ENCODE data around the gene B9D2. TPM values are rescaled to one million over a fixed set of nuclear protein-coding genes. Genes with fewer than 3 reads are reported as not detected.

B9D2 gene
- total and polyA plus RNA-seq, 2 of the 4 experiments (the other 2 are of a cell fraction): 6.1 to 9.7 TPM

DNA sequence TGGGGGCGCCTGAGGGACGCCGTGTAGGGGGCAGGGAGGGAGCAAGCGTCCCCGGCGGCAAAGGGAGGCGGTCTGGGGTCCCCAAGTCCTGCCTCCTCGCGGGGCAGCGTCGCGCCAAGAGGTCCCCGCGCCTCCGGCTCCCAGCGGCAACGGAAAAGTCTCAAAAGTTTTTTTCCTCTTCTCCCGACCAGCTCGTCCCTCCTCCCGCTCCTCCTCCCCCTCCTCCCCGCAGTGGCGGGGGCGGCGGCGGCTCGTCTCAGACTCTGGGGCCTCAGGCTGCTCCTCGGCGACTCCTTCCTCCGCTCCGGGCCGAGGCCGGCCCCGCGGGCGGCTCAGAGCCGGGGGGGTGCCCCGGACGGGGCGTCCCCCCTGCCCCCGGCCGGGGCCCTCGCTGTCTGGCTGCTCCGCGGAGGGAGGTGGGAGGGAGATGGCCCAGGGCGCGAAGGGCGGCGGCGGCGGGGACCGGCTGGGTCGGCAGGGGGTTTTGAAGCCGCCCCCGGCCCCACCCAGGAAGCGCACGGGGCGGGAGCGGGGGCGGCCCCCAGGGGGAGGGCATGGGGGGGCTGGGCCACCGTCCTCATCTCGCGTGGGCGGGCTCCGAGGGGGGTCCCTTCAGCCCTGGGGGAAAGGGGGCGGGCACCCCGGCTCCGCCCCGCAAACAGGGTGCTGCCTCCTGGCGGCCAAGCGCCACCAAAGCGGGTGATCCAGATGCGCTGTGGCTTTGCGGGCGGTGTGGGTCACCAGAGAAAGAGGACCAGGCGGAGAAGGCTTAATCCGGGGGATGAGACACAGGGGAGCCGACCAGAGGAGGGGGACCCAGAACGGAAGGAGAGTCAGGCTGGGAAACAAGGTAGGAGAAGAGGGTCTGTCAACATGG lies 10.2 kb downstream of the B9D2 start, which contains the start of gene TGFB1:
Gene TGFB1, minus strand, starts transcription at position 457 of the 877 bp plus-strand sequence. CDS start 878 bp downstream, outside the sequence.
- Histone ChIP-seq H3K14ac (replicated peaks; ENCODE audit: low read depth, low read length) (peak within 1 kb of the TSS; percentile 87), H3K4me3 (ENCODE audit: insufficient read depth, low read depth, low read length) (peak within 1 kb of the TSS; percentile 76), H4K91ac (ENCODE audit: insufficient read depth, low read depth, low read length) (peak within 1 kb of the TSS; percentile 71), H3K56ac (ENCODE audit: extremely low read depth, insufficient read depth, low read length) (peak within 1 kb of the TSS; percentile 72), H3K79me1 (ENCODE audit: low read depth in 1 of 2, low read length in 2 of 2) (peaks cover 14 to 47% of the 10 kb centered on the region in 2 experiments; a peak in 3 of 4 replicates), H2BK15ac (ENCODE audit: low read depth, low read length) (peak within 1 kb of the TSS; percentile 60; the same call in 1 of the 3 replicates), H2AFZ (replicated peaks; ENCODE audit: low read length, poor library complexity) (peak within 1 kb of the TSS; percentile 91), H4K8ac (ENCODE audit: low read depth in 2 of 2, low read length in 2 of 2) (peak within 1 kb of the TSS; percentile 49 to 87; a peak in 2 of 4 replicates), H3K9me3 (ENCODE audit: control insufficient read depth, insufficient read depth, low read length) (no peaks in the 10 kb centered on the region), H3K23ac (ENCODE audit: low read depth, low read length) (peak within 1 kb of the TSS; percentile 94; the same call in 1 of the 2 replicates), H2BK120ac (ENCODE audit: low read depth, low read length) (peak within 1 kb of the TSS; percentile 71), H3K9ac (ENCODE audit: low read depth, low read length) (peak within 1 kb of the TSS; percentile 90), H2BK20ac (ENCODE audit: low read depth, low read length) (no peak within 1 kb of the TSS; the same call in 1 of the 2 replicates), H3K4ac (ENCODE audit: low read depth, low read length) (peak within 1 kb of the TSS; percentile 95), H4K20me1 (ENCODE audit: insufficient read depth, low read length) (peaks cover 44% of the 10 kb centered on the region), H3K18ac (ENCODE audit: low read depth, low read length) (peak within 1 kb of the TSS; percentile 58), H3K4me2 (ENCODE audit: low read depth, low read length) (peak within 1 kb of the TSS; percentile 98), H4K5ac (ENCODE audit: low read depth, low read length) (peak within 1 kb of the TSS; percentile 47; the same call in 1 of the 2 replicates), H3K9me1 (ENCODE audit: insufficient read depth, low read length) (no peaks in the 10 kb centered on the region), H2AK5ac (ENCODE audit: low read depth, low read length) (peak within 1 kb of the TSS; percentile 86), H3K27me3 (ENCODE audit: control insufficient read depth, insufficient read depth, low read length) (no peaks in the 10 kb centered on the region), H3K4me1 (ENCODE audit: control insufficient read depth, insufficient read depth, low read length) (no peaks in the 10 kb centered on the region), H2AK9ac (replicated peaks; ENCODE audit: low read depth, low read length, poor library complexity) (peak within 1 kb of the TSS; percentile 98), H3K36me3 (ENCODE audit: control insufficient read depth, insufficient read depth, low read length) (no peaks in the 10 kb centered on the region), H2BK5ac (ENCODE audit: low read depth, low read length, poor library complexity, severe bottlenecking) (peak within 1 kb of the TSS; percentile 48), H3K27ac (ENCODE audit: insufficient read depth, low read length) (peak within 1 kb of the TSS; percentile 73)
- dilution Hi-C loops (cut with HindIII; ENCODE audit: low sequenced_read_pairs, unreplicated experiment): no loop called here
- CTCF ChIA-PET: interaction anchor here (1.0 kb wide), 1 partner anchor 11 kb away, joined by 3 read pairs; no protein-coding TSS in a partner anchor
- WGBS, 2 experiments (ENCODE audit: extremely low coverage in 2 of 2, insufficient read length in 1 of 2): 1% methylated on average over 23 of the region's 78 CpGs; no CpG with 5 or more reads in 1 of the 2 experiments
- DNase-seq: peak; percentile 87
- in situ Hi-C loops (cut with MboI; ENCODE audit: low sequenced_read_pairs): no loop called here
- intact Hi-C loops (cut with micrococcal nuclease): loop anchor here (1.0 to 5.0 kb wide), 3 partner anchors 44 to 149 kb away; partner anchors contain the start of genes BCKDHA, EXOSC5 and HNRNPUL1
- BruUV-seq (replicated peaks): TSS peak; percentile 97
- POLR2A ChIA-PET (ENCODE audit: unreplicated experiment): interaction anchor here (1.3 kb wide), 1 partner anchor 10 kb away, joined by 5 read pairs; the partner anchor contains the start of gene B9D2
- peak; percentile 78 for ATAC-seq (ENCODE audit: low read depth)
- peak; percentile 58 for TF ChIP-seq SMC3 (IDR thresholded peaks at IDR 0.05; ENCODE audit: low read depth, low read length)
- TF ChIP-seq MAFK (IDR thresholded peaks at IDR 0.05; ENCODE audit: low read depth, low read length): no peak
- TF ChIP-seq, protein P1, sequence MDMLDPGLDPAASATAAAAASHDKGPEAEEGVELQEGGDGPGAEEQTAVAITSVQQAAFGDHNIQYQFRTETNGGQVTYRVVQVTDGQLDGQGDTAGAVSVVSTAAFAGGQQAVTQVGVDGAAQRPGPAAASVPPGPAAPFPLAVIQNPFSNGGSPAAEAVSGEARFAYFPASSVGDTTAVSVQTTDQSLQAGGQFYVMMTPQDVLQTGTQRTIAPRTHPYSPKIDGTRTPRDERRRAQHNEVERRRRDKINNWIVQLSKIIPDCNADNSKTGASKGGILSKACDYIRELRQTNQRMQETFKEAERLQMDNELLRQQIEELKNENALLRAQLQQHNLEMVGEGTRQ (IDR thresholded peaks at IDR 0.05; ENCODE audit: low read depth, low read length): no peak
- peak; percentile 52 for TF ChIP-seq RAD21 (IDR thresholded peaks at IDR 0.05; ENCODE audit: low read length)
- TF ChIP-seq MAZ (IDR thresholded peaks at IDR 0.05; ENCODE audit: borderline replicate concordance, low read depth, low read length): peak; percentile 82
- no peak for TF ChIP-seq RFX5 (IDR thresholded peaks at IDR 0.05; ENCODE audit: low read depth, low read length)
- TF ChIP-seq, protein P2, sequence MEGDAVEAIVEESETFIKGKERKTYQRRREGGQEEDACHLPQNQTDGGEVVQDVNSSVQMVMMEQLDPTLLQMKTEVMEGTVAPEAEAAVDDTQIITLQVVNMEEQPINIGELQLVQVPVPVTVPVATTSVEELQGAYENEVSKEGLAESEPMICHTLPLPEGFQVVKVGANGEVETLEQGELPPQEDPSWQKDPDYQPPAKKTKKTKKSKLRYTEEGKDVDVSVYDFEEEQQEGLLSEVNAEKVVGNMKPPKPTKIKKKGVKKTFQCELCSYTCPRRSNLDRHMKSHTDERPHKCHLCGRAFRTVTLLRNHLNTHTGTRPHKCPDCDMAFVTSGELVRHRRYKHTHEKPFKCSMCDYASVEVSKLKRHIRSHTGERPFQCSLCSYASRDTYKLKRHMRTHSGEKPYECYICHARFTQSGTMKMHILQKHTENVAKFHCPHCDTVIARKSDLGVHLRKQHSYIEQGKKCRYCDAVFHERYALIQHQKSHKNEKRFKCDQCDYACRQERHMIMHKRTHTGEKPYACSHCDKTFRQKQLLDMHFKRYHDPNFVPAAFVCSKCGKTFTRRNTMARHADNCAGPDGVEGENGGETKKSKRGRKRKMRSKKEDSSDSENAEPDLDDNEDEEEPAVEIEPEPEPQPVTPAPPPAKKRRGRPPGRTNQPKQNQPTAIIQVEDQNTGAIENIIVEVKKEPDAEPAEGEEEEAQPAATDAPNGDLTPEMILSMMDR (conservative IDR thresholded peaks at IDR 0.05; ENCODE audit: low read depth, low read length): peak; percentile 89
- TF ChIP-seq POLR2A (IDR thresholded peaks at IDR 0.05; ENCODE audit: low read depth, low read length): peak; percentile 85
- TF ChIP-seq, protein P3, sequence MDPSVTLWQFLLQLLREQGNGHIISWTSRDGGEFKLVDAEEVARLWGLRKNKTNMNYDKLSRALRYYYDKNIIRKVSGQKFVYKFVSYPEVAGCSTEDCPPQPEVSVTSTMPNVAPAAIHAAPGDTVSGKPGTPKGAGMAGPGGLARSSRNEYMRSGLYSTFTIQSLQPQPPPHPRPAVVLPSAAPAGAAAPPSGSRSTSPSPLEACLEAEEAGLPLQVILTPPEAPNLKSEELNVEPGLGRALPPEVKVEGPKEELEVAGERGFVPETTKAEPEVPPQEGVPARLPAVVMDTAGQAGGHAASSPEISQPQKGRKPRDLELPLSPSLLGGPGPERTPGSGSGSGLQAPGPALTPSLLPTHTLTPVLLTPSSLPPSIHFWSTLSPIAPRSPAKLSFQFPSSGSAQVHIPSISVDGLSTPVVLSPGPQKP (IDR thresholded peaks at IDR 0.05; ENCODE audit: borderline replicate concordance, low read depth, low read length): no peak
- TF ChIP-seq CHD1 (IDR thresholded peaks at IDR 0.05; ENCODE audit: low read depth, low read length): peak; percentile 53; the same call in 1 of the 2 replicates
- TF ChIP-seq RCOR1 (IDR thresholded peaks at IDR 0.05; ENCODE audit: insufficient replicate concordance, low read length): peak; percentile 54
- TF ChIP-seq MXI1 (IDR thresholded peaks at IDR 0.05; ENCODE audit: borderline replicate concordance, low read depth, low read length): no peak

Measured in IMR-90 (cell line).